ENCODE measurements around the gene MT1X.

DNA sequence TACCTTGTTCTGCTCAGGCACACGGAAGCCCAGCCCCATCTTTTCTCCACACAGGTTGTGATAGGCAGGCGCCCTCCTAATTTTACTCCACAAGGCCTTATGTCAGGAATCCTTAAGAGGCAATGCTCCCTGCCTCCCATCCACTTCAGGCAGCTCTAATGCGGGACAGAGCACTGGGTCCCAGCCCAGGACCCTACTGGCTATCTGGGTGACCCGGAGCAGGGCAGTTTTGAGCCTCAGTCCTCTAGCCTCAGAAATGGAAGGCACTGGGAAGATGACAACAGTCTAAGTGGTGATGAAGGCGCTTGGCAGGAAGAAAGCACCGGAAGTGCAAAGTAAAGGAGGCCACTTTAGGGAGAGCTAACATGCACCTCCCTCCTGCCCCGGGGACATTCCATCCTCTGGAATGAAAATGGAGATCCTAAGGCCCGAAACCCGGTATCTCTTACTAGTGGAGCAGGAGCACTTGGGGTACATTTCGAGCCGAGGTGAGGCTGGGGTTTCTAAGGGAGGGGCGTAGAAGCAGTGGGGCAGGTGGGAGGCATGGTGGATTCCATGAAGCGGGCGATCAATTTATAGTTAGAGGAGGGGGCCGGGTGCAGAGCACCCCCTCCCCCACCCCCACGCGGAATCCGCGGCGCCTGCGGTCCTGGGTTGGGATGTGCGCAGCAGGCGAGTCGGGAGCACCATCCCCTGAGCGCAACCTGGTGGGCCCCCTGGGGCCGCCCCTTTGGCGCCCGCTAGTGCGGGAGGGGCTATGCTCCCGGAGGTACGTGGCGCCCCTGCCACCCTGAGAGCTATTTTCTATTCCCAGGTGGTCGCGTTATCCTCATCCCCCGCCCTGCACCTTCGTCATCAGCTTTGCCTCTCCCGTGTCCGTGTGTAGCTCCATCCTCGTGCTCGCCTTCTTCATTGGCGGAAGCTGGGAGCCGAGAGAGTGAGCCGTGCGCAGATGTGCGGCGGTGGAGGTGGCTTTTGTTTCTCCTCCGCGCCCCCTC is 19.6 kb upstream of the MT1X start:
- TF ChIP-seq, protein P1, sequence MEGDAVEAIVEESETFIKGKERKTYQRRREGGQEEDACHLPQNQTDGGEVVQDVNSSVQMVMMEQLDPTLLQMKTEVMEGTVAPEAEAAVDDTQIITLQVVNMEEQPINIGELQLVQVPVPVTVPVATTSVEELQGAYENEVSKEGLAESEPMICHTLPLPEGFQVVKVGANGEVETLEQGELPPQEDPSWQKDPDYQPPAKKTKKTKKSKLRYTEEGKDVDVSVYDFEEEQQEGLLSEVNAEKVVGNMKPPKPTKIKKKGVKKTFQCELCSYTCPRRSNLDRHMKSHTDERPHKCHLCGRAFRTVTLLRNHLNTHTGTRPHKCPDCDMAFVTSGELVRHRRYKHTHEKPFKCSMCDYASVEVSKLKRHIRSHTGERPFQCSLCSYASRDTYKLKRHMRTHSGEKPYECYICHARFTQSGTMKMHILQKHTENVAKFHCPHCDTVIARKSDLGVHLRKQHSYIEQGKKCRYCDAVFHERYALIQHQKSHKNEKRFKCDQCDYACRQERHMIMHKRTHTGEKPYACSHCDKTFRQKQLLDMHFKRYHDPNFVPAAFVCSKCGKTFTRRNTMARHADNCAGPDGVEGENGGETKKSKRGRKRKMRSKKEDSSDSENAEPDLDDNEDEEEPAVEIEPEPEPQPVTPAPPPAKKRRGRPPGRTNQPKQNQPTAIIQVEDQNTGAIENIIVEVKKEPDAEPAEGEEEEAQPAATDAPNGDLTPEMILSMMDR (conservative IDR thresholded peaks at IDR 0.05; ENCODE audit: low read depth, low read length): no peak
- no peak for TF ChIP-seq EZH2 (IDR thresholded peaks at IDR 0.05; ENCODE audit: borderline replicate concordance, low read depth, low read length, poor library complexity, severe bottlenecking)
